DLD1 (cell line): ENCODE measurements around the gene CHCHD10.

Experiments used
- in situ Hi-C: cut with HindIII; loops from 2 replicates; pipeline ENCODE4 v1.10.0; 2017; ENCODE audit warnings: low sequenced_read_pairs

The CHCHD10 gene

DNA sequence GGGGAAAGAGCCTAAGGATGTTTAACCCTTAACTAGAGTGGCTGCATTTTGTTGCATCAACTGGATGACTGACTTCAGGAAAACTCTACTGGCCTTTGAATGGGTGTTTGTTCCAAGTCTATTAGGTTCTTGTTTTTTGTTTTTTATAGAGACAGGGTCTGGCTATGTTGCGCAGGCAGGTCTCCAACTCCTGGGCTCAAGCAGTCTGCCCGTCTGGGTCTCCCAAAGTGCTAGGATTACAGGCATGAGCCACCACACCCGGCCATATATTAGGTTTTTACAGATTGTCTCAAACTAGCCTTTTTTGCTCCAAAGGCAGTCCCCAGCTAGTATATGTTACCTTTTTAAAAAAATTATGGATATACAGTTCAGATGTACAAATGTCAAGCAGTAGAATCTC lies 20.1 kb upstream of the CHCHD10 start:
- in situ Hi-C loops, result no loop called here

DNA sequence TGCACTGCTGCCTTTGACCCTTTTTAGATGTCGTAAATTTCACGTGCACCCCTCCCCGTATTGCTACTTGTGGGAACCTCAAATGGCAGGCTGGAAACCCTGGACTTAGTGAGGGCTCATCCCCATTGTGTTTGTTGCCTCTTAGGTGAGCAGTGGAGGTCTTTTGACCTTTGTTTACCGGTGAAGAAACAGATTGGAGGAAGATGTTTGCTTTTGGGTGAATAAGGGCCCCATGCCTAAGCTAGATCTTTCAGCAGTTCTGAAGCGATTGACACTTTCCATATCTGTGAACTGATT lies 19.8 kb upstream of the CHCHD10 start:
- in situ Hi-C loops, result no loop called here

DNA sequence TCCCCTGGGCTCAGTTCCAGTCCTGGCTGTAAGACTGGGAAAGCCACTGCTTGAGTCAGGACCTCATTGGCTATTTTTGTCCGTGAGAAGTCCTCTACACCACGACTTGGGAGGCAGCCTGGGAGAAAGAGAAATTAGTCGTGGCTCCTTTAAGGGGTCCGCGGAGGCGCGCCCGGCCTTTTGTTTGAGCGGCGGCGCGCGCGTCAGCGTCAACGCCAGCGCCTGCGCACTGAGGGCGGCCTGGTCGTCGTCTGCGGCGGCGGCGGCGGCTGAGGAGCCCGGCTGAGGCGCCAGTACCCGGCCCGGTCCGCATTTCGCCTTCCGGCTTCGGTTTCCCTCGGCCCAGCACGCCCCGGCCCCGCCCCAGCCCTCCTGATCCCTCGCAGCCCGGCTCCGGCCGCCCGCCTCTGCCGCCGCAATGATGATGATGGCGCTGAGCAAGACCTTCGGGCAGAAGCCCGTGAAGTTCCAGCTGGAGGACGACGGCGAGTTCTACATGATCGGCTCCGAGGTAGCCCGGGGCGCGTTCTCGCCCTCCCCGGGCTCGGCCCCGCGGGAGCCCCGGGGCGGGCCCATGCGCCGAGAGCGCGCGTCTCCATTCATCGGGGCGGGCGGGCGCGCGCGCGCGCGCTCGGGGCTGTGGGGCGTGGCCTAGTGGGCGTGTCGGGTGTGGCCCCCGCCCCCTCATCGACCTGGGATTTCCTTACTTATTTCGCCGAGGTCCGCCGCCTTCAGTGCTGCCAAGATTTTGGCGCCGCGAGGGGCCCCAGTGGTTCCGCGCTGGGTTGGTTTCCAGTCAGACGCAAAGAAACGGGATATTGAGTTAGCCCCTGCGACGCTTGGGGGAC lies 19.2 kb upstream of the CHCHD10 start, which contains the start of gene SMARCB1:
SMARCB1 (plus strand) TSS at position 215 of the 848 bp plus-strand sequence; CDS start at position 419, 204 bp downstream.
- in situ Hi-C loops, result no loop called here

DNA sequence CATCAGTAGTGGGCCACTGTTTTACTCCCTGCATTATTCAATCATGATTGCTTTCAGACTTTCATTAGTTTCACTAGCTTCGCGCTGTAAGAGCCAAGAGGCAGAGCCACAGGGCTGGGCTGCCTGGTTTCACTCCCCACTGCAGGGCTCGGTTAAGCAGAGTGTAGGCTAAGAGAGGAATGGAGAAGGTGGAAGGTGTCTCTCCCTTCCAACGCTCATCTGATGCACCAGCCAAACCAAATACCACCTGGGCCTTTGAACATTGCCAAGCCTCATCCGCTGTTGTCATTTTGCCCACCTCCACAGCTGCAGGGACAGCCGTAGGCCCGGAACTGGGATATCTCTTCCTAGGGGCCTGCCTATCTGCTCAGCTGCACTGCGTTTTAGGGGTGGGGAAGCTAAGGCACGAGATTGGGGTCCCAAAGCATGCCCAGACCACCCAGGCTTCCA lies 18.5 kb upstream of the CHCHD10 start:
- in situ Hi-C loops, result no loop called here

DNA sequence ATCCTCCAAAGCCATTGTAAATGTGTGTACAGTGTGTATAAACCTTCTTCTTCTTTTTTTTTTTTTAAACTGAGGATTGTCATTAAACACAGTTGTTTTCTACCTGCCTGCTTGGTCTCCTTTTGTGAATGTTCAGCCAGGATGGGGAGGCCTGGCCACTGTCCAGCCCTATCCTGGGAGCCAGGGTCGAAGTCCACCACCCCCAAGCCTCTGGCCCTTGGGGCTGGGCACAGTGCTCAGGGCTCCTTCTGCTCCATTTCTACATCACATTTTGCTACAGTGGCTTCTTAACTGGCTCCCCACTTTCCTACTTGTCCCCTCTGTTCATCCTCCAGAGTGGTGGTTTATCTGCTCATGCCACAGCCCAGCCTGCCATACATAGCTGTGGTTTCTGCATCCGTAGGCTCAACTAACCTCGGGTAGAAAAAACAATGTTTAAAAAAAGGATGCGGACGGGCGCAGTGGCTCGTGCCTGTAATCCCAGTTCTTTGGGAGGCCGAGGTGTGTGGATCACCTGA lies 16.5 kb upstream of the CHCHD10 start:
- in situ Hi-C loops, result no loop called here

DNA sequence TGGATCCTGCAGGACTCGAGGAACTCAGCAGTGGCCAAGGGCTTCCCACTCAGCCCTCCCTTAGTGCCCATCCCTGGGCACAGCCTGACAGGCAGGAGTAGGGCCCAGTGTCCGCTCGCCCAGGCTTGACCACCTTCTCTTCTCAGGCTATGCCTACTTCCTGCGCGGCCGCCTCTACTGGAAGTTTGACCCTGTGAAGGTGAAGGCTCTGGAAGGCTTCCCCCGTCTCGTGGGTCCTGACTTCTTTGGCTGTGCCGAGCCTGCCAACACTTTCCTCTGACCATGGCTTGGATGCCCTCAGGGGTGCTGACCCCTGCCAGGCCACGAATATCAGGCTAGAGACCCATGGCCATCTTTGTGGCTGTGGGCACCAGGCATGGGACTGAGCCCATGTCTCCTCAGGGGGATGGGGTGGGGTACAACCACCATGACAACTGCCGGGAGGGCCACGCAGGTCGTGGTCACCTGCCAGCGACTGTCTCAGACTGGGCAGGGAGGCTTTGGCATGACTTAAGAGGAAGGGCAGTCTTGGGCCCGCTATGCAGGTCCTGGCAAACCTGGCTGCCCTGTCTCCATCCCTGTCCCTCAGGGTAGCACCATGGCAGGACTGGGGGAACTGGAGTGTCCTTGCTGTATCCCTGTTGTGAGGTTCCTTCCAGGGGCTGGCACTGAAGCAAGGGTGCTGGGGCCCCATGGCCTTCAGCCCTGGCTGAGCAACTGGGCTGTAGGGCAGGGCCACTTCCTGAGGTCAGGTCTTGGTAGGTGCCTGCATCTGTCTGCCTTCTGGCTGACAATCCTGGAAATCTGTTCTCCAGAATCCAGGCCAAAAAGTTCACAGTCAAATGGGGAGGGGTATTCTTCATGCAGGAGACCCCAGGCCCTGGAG lies 15.7 kb upstream of the CHCHD10 start:
- in situ Hi-C loops, result no loop called here

DNA sequence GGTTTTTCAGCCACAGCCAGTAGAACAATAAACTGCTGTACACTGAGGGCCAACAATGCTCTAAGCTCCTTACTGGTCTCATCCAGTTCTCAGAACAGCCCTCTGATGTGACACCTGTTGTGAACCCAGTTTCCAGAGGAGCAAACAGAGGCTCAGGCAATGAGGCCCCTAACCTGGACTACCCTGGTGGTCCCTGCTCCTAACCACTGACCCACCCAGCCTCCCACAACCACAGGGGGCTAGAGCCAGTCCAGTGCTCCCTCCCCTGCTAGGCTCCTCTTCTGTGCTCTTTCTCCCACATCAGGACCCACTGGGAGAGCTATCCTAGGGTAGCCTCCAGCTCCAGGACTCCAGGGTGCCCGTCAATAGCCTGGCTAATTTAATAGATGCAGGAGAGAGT lies 14.9 kb upstream of the CHCHD10 start:
- in situ Hi-C loops, result no loop called here

DNA sequence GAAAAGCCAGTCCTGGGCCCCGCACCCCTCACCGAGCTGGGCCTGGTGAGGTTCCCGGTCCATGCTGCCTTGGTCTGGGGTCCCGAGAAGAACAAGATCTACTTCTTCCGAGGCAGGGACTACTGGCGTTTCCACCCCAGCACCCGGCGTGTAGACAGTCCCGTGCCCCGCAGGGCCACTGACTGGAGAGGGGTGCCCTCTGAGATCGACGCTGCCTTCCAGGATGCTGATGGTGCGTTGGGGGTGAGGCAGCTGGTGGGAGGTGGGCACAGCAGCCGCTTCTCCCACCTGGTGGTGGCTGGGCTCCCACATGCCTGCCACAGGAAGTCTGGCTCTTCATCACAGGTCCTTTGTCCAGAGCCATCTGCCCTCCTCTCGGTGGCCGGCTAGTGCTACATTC lies 14.5 kb upstream of the CHCHD10 start:
- in situ Hi-C loops, result no loop called here

DNA sequence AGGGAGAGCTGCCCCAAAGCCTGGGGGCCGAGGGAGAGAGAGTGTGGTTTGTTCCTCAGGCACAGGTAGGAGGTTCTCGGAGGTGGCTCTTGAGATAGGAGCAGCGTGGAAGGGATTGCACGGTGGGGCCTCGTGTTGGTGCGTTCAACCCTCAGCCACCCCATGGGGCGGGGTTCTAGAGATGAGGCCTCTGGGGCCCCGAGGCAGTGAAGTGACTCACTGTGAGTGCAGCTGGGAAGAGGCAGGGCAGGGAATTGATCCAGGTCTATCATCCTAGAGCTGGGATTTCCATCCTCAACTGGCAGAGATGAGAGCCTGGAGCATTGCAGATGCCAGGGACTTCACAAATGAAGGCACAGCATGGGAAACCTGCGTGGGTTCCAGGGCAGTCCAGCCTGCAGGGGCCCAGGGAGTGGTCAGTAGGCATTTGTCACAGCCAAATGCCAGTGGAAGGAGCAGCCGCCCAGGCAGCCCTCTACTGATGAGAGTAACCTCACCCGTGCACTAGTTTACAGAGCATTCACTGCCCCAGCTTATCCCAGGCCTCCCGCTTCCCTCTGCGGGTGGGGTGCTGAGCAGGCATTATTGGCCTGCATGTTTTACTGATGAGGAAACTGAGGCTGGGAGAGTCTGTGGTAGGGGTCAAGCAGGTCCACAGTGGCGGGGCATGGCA lies 13.9 kb upstream of the CHCHD10 start:
- in situ Hi-C loops, result no loop called here

DNA sequence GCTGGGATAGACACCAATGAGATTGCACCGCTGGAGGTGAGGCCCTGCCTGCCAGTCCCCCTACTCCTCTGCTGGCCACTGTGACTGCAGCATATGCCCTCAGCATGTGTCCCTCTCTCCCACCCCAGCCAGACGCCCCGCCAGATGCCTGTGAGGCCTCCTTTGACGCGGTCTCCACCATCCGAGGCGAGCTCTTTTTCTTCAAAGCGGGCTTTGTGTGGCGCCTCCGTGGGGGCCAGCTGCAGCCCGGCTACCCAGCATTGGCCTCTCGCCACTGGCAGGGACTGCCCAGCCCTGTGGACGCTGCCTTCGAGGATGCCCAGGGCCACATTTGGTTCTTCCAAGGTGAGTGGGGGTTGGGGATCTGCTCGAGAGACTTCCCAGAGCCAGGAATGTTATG lies 13.3 kb upstream of the CHCHD10 start:
- in situ Hi-C loops, result no loop called here

DNA sequence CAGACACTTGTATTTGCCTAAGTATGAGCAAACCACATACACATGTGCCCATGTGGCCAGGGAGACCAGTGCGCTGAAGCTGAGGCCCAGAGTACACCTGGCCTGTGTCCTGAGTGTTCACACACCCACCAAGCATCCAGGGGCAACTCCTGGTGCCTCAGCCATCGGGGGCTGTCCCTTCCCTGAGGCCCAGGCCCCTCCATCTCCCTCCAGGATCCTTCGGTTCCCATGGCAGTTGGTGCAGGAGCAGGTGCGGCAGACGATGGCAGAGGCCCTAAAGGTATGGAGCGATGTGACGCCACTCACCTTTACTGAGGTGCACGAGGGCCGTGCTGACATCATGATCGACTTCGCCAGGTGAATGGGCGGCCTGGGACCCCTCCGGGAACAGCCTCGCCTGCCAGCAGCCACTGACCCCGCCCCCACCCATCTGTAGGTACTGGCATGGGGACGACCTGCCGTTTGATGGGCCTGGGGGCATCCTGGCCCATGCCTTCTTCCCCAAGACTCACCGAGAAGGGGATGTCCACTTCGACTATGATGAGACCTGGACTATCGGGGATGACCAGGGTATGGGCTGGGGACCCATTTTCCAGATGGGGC lies 12.5 kb upstream of the CHCHD10 start:
- in situ Hi-C loops, result no loop called here

DNA sequence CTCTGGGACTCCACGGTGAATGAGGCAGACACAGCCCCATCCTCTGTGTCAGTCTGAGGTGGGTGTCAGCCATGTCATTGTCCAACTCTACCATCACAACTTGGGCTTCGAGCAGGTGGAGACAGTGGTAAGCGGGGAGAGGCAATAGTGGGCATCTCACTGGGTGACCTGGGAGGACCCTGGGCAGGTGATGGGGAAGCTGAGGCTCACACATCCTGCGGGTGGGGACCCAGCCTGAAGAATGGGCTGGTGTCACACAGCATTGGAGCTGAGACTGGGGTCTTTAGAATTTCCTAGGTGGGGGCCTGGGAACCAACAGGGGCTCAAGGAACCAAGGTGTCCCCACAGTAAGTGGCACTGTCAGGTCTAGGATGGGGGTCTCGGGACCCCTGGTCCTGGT lies 12.0 kb upstream of the CHCHD10 start:
- in situ Hi-C loops, result no loop called here

DNA sequence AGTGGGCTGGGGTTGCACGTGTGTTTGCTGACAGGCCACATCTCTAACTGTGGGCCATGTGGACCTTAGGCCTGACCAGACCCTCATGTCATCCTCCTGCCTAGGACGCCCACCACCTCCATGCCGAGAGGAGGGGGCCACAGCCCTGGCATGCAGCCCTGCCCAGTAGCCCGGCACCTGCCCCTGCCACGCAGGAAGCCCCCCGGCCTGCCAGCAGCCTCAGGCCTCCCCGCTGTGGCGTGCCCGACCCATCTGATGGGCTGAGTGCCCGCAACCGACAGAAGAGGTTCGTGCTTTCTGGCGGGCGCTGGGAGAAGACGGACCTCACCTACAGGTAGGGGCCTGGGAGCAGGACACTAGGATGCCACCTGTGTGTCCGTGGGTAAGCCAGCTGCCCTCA lies 11.3 kb upstream of the CHCHD10 start:
- in situ Hi-C loops, result no loop called here

DNA sequence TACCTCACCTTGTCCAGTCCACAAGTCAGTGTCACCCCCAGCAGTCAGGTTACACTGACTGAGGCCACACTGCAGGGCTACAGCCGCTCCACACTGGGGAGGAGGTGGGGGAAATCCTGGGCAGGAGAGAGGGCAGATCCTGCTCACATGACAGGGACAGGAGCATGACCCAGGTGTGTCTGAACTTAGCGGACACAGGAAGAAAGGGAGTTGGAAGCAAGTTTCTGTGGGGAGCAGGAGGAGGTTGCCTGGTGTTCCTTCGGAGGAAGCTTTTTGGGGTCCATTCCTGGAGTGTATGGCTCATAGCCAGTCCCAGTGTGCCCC lies 10.8 kb upstream of the CHCHD10 start:
- in situ Hi-C loops, result no loop called here

DNA sequence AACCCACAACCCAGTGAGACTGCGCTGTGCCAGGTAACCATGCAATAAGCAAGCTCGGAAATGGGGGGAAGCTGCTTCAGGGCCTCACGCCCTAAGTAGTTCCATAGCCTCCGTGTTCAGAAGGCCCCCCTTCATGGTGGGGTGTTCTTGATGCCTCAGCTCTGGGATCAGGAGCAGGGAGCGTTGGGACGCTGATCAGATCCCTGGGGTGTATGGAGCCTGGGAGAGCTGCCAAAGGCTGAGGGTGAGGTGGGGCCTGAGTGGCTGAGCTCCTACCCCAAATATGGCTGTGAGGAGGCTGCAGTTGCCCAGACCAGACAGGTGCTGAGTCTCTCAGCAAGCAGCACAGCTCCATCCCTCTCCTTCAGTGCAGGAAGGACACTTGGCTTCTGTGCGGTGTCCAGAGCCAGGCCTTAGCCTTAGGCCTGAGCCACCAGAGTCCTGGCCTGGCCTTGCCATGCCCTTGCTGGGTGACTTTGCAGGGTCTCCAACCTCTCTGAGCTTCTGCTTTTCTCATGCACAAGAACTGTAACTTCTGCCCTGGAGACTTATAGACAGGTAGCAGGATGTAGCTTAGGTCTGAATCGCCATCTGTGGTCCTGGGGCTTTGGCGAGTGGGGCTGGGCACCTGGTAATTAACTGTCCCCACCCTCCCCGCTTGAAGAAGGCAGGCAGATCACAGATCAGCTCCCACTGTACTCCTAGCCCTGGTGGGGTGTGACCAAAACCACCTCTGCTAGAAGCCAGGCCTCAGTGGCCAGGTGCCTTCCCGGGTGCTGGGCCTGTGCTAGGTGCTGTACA lies 10.2 kb upstream of the CHCHD10 start:
- in situ Hi-C loops, result no loop called here

DNA sequence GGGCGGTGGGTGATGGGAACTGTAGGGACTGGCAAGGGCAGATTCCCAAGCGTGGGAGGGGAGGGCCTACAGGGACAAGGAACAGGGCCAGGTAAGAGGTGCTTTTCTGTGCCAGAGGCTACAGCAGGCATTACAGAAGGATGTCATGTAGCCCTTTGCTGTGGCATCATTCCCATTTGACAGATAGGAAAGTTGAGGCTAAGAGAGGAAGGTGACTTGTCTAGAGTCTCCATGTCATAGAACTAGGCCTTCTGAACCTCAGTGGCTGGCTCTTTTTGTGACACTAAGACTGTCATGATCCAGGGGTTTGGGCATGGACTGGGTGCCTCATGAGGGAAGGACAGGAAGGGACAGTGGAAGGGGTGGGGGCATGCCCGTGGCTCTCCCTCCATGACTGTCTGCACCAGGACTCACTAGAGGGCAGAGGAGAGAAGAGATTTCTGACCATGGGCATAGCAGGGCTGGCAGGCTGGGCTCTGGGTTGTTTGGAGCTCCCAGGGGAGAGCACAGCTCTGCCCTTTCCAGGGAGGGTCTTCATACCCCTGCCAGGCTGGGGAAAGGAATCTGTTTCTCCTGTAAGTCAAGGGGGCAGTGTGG lies 8.1 kb upstream of the CHCHD10 start:
- in situ Hi-C loops, result no loop called here

DNA sequence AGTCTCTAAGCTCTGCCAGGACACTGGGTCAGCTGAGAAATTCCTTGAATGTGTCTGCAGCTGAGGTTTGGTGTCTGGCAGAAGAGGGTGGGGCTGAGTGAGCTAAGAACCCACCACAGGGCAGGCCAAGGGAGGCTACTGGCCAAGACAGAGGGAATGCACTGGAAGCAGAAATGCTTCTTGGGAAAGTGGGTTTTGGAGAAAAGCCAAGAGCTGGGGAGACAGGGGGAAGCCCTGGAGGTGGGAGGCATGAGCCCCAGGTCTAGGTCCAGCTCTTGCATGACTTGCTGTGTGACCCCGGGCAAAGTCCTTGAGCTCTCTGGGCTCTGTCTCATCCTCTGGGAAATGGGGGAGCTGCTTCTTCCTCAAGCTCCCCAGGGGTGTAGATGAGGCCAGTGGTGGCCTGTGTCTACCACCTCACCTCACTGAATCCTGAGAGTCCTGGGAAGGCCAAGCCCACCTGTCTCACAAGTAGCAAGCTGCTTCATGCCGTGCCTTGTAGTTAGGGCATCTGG lies 7.2 kb upstream of the CHCHD10 start:
- in situ Hi-C loops, result no loop called here

DNA sequence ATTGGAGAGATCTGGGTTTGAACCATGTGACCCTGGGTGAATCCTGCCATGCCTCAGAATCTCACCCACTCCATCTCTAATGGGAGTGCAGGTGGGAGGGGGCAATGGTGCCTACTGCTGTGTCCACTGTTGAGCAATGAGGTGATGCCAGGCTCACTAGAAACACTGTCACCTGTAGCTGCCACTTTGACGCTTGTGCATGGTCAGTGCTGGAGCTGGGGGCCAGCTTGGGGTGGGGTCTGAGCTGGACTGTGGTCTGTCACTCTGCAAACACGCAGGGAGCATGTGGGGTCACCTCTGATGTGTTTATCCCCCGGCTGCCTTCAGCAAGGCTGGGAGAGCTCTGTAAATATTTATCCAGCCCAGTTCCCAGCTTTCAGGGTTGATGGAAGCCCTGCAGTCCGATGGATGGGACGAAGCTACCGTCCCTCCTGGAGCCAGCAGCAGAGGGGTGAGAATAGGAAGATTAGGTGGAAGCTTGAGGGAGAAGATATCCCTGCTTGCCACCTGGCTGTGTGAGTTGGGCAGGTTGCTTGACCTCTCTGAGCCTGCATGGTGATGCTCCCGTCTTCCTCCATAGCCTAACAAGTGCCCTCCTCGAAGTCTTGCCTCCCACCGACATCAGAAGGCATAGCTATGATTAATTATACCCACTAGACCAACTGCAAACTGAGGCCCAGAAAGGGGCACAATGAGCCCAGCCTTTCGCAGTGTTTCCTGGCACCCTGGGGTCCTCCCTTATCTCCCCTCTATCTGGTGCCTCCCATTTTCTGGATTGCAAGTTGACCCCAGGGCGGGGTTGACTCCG lies 6.5 kb upstream of the CHCHD10 start:
- in situ Hi-C loops, result no loop called here
